GM18907 (cell line): ENCODE results near the gene PAXX.

Experiments
- ATAC-seq: cut with Tn5 transposase; IDR thresholded peaks from one replicate; pipeline ENCODE4 v1.9.1; 2021; ENCODE audit warnings: mild to moderate bottlenecking, moderate library complexity; ENCODE audit not compliant: unreplicated experiment

The PAXX gene

GRCh38 chr9:136980669-136981478, 11.3 kb upstream of the PAXX start:
- no peak for ATAC-seq

- no peak for ATAC-seq
Measured at GRCh38 chr9:136981588-136982231, 10.5 kb upstream of the PAXX start.

- ATAC-seq: no peak
Measured at GRCh38 chr9:136982232-136983051, 9.8 kb upstream of the PAXX start, which contains the start of gene LCNL1. Gene LCNL1 (plus strand): TSS chr9:136982993. CDS start chr9:136983587, 594 bp downstream.

- no peak for ATAC-seq
Measured at GRCh38 chr9:136983167-136983566, 9.1 kb upstream of the PAXX start.

GRCh38 chr9:136983656-136984314, 8.4 kb upstream of the PAXX start:
- ATAC-seq: no peak

- ATAC-seq: no peak
Measured at GRCh38 chr9:136984464-136985026, 7.7 kb upstream of the PAXX start.

- no peak for ATAC-seq
Measured at GRCh38 chr9:136985027-136985602, 7.1 kb upstream of the PAXX start.

- ATAC-seq: no peak
Measured at GRCh38 chr9:136985853-136986252, 6.4 kb upstream of the PAXX start.

GRCh38 chr9:136988872-136989271, 3.4 kb upstream of the PAXX start:
- no peak for ATAC-seq

- no peak for ATAC-seq
Measured at GRCh38 chr9:136990242-136990911, 1.8 kb upstream of the PAXX start.

GRCh38 chr9:136992819-136993369, 672 bp downstream of the PAXX start:
- peak; percentile 4 for ATAC-seq

- no peak for ATAC-seq
Measured at GRCh38 chr9:136994180-136994887, 2.1 kb downstream of the PAXX start.

- no peak for ATAC-seq
Measured at GRCh38 chr9:136994888-136995230, 2.6 kb downstream of the PAXX start.

GRCh38 chr9:136995362-136995761, 3.1 kb downstream of the PAXX start:
- ATAC-seq: no peak

GRCh38 chr9:136995772-136996311, 3.6 kb downstream of the PAXX start:
- no peak for ATAC-seq

- no peak for ATAC-seq
Measured at GRCh38 chr9:136996361-136997292, 4.4 kb downstream of the PAXX start, which contains the start of gene CLIC3. Gene CLIC3 (minus strand): TSS chr9:136996568. CDS start chr9:136996543, 25 bp downstream.

GRCh38 chr9:136997371-136997770, 5.1 kb downstream of the PAXX start:
- ATAC-seq: no peak
